Ovary (tissue), 3 donors: ENCODE measurements around the gene DENND1A.

ENCODE experiments used
- CTCF ChIP-seq, 3 donors: fragments of 450-650 bp in 2 of 3; fragments of 200-600 bp in 1 of 3; IDR thresholded peaks; one replicate each; pipeline versions ENCODE4 v1.5.1 to v1.8.0; 2016 to 2022; ENCODE audit warnings: antibody characterized with exemption in 3 of 3, mild to moderate bottlenecking in 1 of 3
- POLR2A ChIP-seq: fragments of 450-650 bp; IDR thresholded peaks from one replicate; pipeline ENCODE4 v1.6.1; 2017; ENCODE audit warnings: antibody characterized with exemption, mild to moderate bottlenecking, moderate library complexity
- donor health status: DM: no; HTN: no; CAD: no.

DNA sequence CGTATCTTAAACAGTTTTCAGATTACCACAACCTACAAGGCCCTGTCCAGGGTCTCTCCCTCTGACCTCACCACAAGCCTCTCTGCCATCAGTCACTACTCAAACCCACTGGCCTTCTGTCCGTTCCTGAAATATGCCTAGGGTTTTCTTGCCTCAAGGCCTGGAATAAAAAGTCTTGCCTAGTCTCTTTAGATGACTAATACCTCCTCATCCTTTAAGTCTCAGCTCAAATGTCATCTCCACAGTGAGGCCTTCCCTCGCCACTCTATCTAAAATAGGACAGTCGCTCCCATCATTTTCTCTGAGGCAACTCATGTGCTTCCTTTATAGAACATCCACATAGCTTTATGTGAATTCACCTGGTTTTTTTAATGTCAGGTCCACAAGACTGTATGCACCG lies 5.2 kb downstream of the DENND1A start:
- TF ChIP-seq CTCF (IDR thresholded peaks at IDR 0.05) (no peak), POLR2A (no peak)
